ENCODE data around the gene WNK2.

DNA sequence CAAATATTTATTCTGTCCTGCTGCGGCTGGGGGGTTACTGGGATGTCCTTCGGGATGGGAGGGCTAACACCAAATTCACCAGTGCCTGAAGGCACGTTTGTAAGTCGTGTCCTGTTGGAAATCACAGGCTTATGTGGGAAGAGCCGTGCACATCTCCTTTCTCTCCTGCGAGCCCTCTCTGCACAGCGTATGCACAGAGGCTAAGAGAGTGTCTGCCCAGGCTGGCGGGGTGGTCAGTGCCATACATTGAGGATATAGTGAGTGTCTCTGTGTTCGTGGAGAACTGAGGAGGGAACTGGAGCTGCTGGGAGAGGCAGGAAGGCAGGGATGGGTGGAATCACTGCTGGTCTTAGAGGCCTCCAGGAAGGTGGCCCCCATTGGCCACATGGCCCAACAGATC is 110.1 kb downstream of the WNK2 start:
- TF ChIP-seq, protein P1, sequence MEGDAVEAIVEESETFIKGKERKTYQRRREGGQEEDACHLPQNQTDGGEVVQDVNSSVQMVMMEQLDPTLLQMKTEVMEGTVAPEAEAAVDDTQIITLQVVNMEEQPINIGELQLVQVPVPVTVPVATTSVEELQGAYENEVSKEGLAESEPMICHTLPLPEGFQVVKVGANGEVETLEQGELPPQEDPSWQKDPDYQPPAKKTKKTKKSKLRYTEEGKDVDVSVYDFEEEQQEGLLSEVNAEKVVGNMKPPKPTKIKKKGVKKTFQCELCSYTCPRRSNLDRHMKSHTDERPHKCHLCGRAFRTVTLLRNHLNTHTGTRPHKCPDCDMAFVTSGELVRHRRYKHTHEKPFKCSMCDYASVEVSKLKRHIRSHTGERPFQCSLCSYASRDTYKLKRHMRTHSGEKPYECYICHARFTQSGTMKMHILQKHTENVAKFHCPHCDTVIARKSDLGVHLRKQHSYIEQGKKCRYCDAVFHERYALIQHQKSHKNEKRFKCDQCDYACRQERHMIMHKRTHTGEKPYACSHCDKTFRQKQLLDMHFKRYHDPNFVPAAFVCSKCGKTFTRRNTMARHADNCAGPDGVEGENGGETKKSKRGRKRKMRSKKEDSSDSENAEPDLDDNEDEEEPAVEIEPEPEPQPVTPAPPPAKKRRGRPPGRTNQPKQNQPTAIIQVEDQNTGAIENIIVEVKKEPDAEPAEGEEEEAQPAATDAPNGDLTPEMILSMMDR (IDR thresholded peaks at IDR 0.05; ENCODE audit: insufficient read depth, low read length, poor library complexity, severe bottlenecking), result no peak
- TF ChIP-seq EZH2phosphoT487 (conservative IDR thresholded peaks at IDR 0.05; ENCODE audit: low read length), result no peak
